ENCODE data around the gene AUP1. TPM values are rescaled to one million over a fixed set of nuclear protein-coding genes. Genes with fewer than 3 reads are reported as not detected.

The AUP1 gene
- total RNA-seq, 1 experiment from 2014 or later = 91.5 TPM

- Histone ChIP-seq H4K20me1 (ENCODE audit: control insufficient read depth, insufficient read depth, insufficient read length) (no peaks in the 10 kb centered on the region), H4K5ac (ENCODE audit: insufficient read length, low read depth, low read length) (no peak overlapping the region), H3K4me2 (ENCODE audit: insufficient read depth, insufficient read length, low read length) (no peak overlapping the region), H3K27ac (ENCODE audit: insufficient read length, low read depth, low read length) (no peak overlapping the region), H3K79me2 (ENCODE audit: insufficient read depth, low read length) (peaks cover 4% of the 10 kb centered on the region; the same call in 1 of the 2 replicates), H2BK12ac (ENCODE audit: insufficient read length, low read depth, low read length) (no peak overlapping the region), H4K8ac (replicated peaks; ENCODE audit: insufficient read length, low read depth, low read length) (no peak overlapping the region), H4K91ac (ENCODE audit: insufficient read length, low read depth, low read length) (no peak overlapping the region), H3K4me1 (ENCODE audit: insufficient read depth, low read length) (peaks cover 4% of the 10 kb centered on the region; the same call in 1 of the 2 replicates), H3K18ac (ENCODE audit: insufficient read length, low read depth, low read length) (no peak overlapping the region), H3K4ac (ENCODE audit: low read depth, low read length) (no peak overlapping the region), H3K27me3 (ENCODE audit: insufficient read depth, low read length) (no peaks in the 10 kb centered on the region), H2BK120ac (ENCODE audit: low read depth, low read length, poor library complexity, severe bottlenecking) (no peak overlapping the region), H3T11ph (ENCODE audit: low read length) (no peak overlapping the region), H3K23ac (ENCODE audit: insufficient read length, low read depth, low read length) (no peak overlapping the region), H3K56ac (ENCODE audit: insufficient read length, low read depth, low read length) (no peak overlapping the region), H2AFZ (ENCODE audit: low read length) (no peak overlapping the region), H3K23me2 (ENCODE audit: insufficient read length, low read depth, low read length, poor library complexity, severe bottlenecking) (peaks cover 15% of the 10 kb centered on the region), H3K14ac (ENCODE audit: insufficient read depth, low read length) (no peak overlapping the region), H3K79me1 (ENCODE audit: insufficient read depth, low read depth, low read length, poor library complexity, severe bottlenecking) (peaks cover 4% of the 10 kb centered on the region), H2AK5ac (ENCODE audit: insufficient read length, low read length) (no peak overlapping the region), H2BK5ac (ENCODE audit: insufficient read length, low read length) (no peak overlapping the region), H2BK15ac (ENCODE audit: low read depth, low read length) (no peak overlapping the region), H2BK20ac (ENCODE audit: low read depth, low read length, poor library complexity, severe bottlenecking) (no peak overlapping the region), H3K9me3 (ENCODE audit: control insufficient read depth, low read depth, low read length) (no peaks in the 10 kb centered on the region), H3K9ac (ENCODE audit: extremely low read depth, insufficient read length, low read length) (no peak overlapping the region)
- peak overlapping the region in 1 of 2 experiments; percentile 9; a peak in 1 of 5 replicates for H3K4me3 Mint-ChIP-seq
- H3K27me3 Mint-ChIP-seq (ENCODE audit: low read depth) = peaks cover 2% of the 10 kb centered on the region; the same call in 1 of the 2 replicates
- peaks cover 14 to 17% of the 10 kb centered on the region in 2 experiments for H3K4me1 Mint-ChIP-seq
- WGBS (ENCODE audit: extremely low coverage, insufficient read length, low lambda C conversion rate) = no CpG with 5 or more reads among the region's 7 CpGs
- H3K27ac Mint-ChIP-seq = no peak overlapping the region
- H3K9me3 Mint-ChIP-seq = no peaks in the 10 kb centered on the region; a peak in 1 of 5 replicates
- peaks cover 22 to 56% (median 40%) of the 10 kb centered on the region in 3 experiments for H3K36me3 Mint-ChIP-seq (ENCODE audit: insufficient read depth in 1 of 3, low read depth in 3 of 3)
- TF ChIP-seq CTCF (conservative IDR thresholded peaks at IDR 0.05) = no peak
- DNase-seq = no peak
Measured at GRCh38 chr2:74531666-74532065, 2.2 kb upstream of the AUP1 start.

Measured in H9 (cell line).